HPDE6-E6E7 (cell line): Measurements from ENCODE around the gene UBE2N.
"Not testable (repeated sequence)": the region's sequence is repeated elsewhere in the genome, so short reads cannot be mapped to it uniquely, and the experiment has no call there.

ENCODE experiments used
- DNase-seq: peaks from one replicate; pipeline ENCODE4 v3.0.0; 2011; ENCODE audit warnings: missing footprints; ENCODE audit errors: extremely low spot score

UBE2N gene

GRCh38 chr12:93443576-93443975, 1.8 kb upstream of the UBE2N start:
- no peak for DNase-seq

DNA sequence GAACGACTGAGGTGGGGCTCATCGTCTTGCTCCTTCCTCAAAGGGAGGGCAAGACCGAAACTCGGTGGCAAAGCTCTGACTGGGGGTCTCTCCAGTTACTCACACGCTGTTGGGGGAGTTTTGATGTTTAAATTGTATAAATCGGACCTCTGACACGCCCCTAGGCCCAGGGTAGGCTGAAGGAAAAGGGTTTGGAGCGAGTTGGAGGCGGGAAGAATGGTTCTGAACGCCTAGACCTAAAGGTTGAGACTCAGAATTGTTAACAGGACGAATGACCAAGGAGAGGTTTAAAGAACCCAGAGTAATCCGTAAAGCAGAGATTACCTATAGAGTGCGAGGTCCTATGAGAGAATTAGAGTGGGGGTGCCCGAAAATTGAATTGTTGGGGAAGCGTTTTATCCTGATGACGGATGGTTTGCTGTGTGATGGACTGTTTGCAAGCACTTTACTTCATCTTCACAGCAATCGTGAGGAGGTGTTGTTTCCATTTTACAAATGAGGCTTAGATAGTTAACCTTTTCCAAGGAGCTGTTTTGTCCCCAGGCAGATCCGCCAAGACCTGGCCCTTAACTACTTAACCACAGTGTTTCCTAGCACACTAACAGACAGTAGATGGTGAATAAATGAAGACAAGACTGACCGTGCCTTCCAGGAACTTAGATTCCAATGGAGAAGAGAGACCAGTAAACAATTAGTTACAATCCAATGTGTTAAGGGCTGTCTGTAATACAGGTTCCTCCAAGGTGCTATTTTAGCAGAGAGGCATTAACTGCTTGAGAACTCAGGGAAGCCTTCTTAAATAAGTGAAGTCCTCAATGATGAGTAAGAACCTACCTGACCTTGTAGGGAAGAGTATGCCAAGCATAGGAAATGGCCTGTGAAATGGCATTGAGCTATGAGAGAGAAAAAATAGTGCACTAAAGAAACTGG, 929 bp upstream of the UBE2N start:
- DNase-seq, result no peak

GRCh38 chr12:93441081-93441616, 598 bp downstream of the UBE2N start:
- DNase-seq, result no peak

- DNase-seq, result no peak
These were observed 1.5 kb downstream of the UBE2N start for GRCh38 chr12:93440043-93440835.

- no peak for DNase-seq
These were observed 3.3 kb downstream of the UBE2N start for GRCh38 chr12:93438266-93439050.

DNA sequence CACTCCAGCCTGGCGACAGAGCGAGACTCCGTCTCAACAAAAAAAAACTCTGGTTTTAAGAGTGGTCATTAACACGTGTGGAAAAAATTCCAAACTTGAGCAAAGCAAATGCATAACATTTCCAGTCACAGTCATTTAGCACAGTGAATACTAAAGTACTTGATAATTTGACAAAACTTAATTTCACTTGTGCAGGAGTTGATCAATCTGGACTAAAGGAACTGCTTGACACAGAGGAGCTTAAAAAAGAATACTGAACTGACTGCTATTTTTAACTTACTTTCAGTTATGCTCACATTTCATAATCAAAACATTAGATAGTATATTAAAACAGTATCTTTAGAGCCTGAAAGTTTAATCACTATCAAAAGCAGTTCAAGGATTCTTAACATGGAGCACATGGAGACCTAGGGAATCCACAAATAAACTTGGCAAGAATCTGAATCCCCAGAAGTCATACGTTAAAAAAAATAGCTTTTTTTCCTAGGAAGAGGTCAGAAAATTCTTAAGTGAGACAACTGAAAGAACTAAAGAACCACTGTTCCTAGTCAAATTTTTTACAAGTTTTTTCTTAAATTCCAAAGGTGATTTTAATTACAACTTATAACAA, 7.4 kb downstream of the UBE2N start:
- no peak for DNase-seq

- not testable (repeated sequence) for DNase-seq
These were observed 9.7 kb downstream of the UBE2N start for GRCh38 chr12:93432031-93432430.

DNA sequence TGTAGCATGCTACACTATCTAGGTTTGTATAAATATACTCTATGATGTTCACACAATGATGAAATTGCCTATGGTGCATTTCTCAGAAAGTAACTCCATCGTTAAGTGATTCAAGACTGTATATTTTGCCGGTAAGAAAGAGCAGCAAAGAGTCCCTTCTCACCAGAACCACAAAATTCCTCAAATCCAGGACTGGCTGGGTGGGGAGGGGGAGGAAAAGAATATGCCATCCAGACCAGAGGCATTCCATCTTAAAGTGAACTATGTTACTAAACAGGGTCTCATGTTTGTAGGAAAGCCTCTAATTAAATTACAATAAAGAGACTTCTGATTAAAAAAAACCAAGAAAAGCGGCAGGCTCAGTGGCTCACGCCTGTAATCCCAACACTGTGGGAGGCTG, 11.5 kb downstream of the UBE2N start:
- DNase-seq, result no peak

GRCh38 chr12:93429852-93430251, 11.9 kb downstream of the UBE2N start:
- DNase-seq, result no peak

- DNase-seq, result no peak
These were observed 12.3 kb downstream of the UBE2N start for GRCh38 chr12:93429448-93429847.

GRCh38 chr12:93427779-93428564, 13.8 kb downstream of the UBE2N start:
- DNase-seq, result no peak

DNA sequence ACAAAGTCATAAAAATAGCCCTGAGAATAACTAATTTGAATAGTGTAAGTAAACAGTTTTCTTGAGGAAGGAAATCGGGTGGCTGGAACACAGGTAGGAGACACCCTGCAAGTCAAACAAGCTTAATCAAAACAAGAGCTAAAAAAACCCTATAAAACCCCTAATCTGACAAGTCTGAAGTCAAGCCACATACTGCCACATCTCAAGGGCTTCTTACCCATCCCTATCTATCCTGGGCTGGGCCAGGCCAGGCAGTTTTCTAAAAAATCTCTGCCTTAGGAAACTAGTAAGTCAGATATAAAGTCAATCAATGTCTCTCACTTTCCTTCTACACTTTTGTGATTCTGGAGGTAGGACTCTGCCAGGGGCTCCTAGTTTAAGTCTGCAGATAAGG, 15.3 kb downstream of the UBE2N start:
- no peak for DNase-seq

GRCh38 chr12:93425736-93426411, 15.9 kb downstream of the UBE2N start:
- no peak for DNase-seq

GRCh38 chr12:93422050-93422449, 19.7 kb downstream of the UBE2N start:
- DNase-seq, result no peak

DNA sequence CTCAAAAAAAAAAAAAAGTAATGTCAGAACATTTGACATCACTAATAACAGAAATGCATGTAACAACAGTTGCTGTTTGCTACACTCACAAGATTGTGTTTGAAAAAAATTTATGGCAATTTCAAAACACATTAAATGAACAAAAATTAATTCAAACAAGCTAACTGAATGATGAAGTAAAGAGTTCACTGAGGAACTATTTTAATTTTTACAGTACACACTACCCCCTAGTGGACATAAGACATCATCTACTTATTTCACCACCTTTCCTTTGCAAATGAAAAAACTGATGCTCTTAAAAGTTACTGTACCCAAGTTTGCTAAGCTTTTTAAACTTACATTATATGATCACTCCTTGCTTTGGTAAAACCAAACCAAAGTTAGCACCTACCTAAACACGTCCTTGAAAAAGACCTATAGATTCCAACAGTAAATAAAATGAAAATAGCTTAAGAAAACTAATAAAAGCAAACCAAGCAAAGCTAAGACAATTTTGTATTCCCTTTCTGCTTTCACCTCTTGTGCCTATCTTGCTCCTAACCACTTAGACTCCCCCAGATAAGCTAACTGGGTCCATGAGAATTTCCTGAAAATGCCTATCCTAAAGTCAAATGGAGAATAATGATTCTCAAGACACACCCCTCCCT, 22.2 kb downstream of the UBE2N start:
- DNase-seq, result peak; percentile 13

DNA sequence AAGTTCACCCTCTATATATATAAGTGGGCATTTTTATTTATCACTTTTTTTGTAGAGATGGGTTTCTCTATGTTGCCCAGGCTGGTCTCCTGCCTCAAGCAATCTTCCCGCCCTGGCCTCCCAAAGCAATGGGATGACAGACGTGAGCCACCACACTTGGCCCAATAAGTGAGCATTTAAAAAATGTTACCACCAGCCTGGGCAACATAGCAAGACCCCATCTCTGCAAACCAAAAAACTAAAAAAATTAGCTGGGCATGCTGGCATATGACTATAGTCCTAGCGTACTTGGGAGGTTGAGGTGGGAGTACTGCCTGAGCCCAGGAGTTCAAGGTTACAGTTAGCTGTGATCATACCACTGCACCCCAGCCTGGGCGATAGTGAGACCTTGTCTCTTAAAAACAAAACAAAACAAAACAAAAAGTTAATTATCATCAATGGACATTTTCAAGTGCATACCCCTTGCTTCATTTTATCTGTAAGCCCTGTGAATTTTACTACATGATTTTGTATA, 23.7 kb downstream of the UBE2N start:
- no peak for DNase-seq

GRCh38 chr12:93415723-93416464, 25.9 kb downstream of the UBE2N start:
- DNase-seq, result no peak

DNA sequence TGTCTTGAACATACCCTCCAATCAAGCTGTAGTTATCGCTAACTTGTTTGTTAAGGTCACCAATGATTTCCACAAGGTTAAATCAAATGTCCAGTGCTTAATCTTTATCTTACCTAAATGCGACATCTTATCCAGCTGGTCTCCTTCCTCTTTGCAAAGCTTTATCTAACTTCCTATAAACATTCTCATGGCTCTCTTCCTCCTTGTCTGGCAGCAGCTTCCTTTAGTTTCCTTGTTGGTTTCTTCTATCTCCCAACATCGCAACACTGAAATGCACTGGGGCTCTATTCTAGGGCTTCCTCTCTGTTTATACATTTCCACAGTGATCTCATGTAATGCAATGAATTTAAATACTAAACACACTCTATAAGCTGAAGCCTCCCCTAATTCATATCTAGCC, 28.7 kb downstream of the UBE2N start:
- DNase-seq, result no peak
